Measurements from ENCODE around the gene EFHC1.

Gene EFHC1

GRCh38 chr6:52566853-52567279, 146.7 kb downstream of the EFHC1 start:
- in situ Hi-C loops (cut with HindIII; ENCODE audit: low sequenced_read_pairs) = no loop called here
- H3K4me3 ChIP-seq (ENCODE audit: low read depth, low read length) = no peak overlapping the region
- DNase-seq (ENCODE audit: low read depth) = no peak
- TF ChIP-seq CTCF (IDR thresholded peaks at IDR 0.05; ENCODE audit: low read depth, low read length, missing control alignments) = no peak

GRCh38 chr6:52568320-52568719, 148.2 kb downstream of the EFHC1 start:
- H3K4me3 ChIP-seq (ENCODE audit: low read depth, low read length) = no peak overlapping the region
- in situ Hi-C loops (cut with HindIII; ENCODE audit: low sequenced_read_pairs) = no loop called here
- TF ChIP-seq CTCF (IDR thresholded peaks at IDR 0.05; ENCODE audit: low read depth, low read length, missing control alignments) = no peak
- no peak for DNase-seq (ENCODE audit: low read depth)

GRCh38 chr6:52570291-52570700, 150.2 kb downstream of the EFHC1 start:
- in situ Hi-C loops (cut with HindIII; ENCODE audit: low sequenced_read_pairs) = no loop called here
- TF ChIP-seq CTCF (IDR thresholded peaks at IDR 0.05; ENCODE audit: low read depth, low read length, missing control alignments) = no peak
- no peak overlapping the region for H3K4me3 ChIP-seq (ENCODE audit: low read depth, low read length)

GRCh38 chr6:52571099-52571755, 151.1 kb downstream of the EFHC1 start:
- DNase-seq (ENCODE audit: low read depth) = no peak
- no peak for TF ChIP-seq CTCF (IDR thresholded peaks at IDR 0.05; ENCODE audit: low read depth, low read length, missing control alignments)
- in situ Hi-C loops (cut with HindIII; ENCODE audit: low sequenced_read_pairs) = no loop called here
- no peak overlapping the region for H3K4me3 ChIP-seq (ENCODE audit: low read depth, low read length)

More at GRCh38 chr6:52570291-52570700, 150.2 kb downstream of the EFHC1 start:
- DNase-seq (ENCODE audit: low read depth) = no peak

- no peak for TF ChIP-seq CTCF (IDR thresholded peaks at IDR 0.05; ENCODE audit: low read depth, low read length, missing control alignments)
- in situ Hi-C loops (cut with HindIII; ENCODE audit: low sequenced_read_pairs) = no loop called here
- H3K4me3 ChIP-seq (ENCODE audit: low read depth, low read length) = peak overlapping the region; percentile 93
- no peak for DNase-seq (ENCODE audit: low read depth)
Observed at GRCh38 chr6:52572536-52572935, 152.4 kb downstream of the EFHC1 start.

- DNase-seq (ENCODE audit: low read depth) = no peak
- TF ChIP-seq CTCF (IDR thresholded peaks at IDR 0.05; ENCODE audit: low read depth, low read length, missing control alignments) = peak; percentile 32
- H3K4me3 ChIP-seq (ENCODE audit: low read depth, low read length) = peak overlapping the region; percentile 93
- in situ Hi-C loops (cut with HindIII; ENCODE audit: low sequenced_read_pairs) = no loop called here
Observed at GRCh38 chr6:52573295-52573694, 153.2 kb downstream of the EFHC1 start.
